ENCODE measurements around the gene STK38L.

The STK38L gene

DNA sequence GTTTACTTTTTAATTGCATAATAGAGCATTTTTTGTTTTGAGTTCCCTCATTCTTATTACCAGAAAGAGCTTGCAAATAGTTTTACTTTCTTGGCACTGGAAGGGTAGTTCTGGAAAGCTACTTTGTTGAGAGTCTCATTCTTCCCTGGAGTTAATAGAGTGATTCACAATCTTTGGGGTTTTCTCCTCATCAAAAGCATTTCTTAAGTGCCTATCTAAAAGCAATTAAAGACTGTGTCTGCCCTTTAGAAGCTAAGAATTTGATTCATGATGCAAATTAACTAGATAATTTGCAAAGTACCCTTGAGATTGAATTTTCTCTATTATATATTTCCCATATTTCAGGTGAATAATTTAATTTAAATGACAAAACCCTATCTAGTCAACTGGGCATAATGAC is 80.4 kb downstream of the STK38L start:
- DNase-seq = no peak

DNA sequence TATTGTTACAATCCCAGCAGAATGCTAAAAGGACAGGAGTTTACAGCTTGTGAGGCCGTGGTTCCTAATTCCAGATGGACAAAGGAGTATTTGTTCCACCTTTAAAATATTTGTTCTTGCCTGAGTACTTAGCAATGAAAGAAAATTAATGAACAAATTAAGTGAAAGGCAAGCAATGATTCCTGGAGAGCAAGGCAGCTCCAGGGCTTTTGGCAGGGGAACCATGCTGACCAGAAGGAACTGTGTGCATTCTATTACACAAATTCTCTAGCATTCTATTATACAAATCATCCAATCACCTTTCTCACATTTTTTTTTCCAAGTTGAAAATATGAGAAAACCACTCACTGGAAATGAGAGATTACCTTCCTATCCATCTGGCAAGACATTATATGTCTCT is 86.8 kb downstream of the STK38L start:
- no peak for DNase-seq

DNA sequence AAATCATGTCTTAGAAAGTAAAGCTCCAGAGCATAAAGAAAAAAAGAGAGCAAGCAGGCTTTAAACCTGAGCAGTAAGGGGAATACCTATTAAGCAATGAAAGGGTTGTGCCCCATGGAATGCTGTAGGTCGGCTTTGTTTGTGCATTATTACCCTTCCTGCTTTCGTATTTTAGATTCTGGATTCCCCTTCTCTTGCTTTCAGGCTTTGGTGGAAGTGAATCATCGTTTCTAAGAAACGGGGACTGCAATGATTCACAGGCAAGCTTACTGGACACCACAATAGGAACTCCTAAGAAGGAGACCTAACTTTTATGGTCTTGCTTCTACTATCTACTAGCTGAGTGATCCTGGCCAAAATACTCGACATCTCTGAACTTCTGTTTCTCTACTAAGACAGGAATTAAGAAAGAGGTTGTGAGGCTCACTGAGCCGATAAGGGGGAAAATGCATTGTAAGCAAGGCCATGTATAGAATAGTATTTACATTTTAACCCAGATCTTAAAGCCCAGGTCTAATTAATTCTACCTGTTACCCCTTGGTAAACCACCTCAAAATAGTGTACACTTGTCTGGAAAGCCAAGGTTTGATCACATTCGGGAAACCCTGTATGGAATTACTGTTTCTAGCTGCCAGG is 87.3 kb downstream of the STK38L start:
- no peak for DNase-seq

DNA sequence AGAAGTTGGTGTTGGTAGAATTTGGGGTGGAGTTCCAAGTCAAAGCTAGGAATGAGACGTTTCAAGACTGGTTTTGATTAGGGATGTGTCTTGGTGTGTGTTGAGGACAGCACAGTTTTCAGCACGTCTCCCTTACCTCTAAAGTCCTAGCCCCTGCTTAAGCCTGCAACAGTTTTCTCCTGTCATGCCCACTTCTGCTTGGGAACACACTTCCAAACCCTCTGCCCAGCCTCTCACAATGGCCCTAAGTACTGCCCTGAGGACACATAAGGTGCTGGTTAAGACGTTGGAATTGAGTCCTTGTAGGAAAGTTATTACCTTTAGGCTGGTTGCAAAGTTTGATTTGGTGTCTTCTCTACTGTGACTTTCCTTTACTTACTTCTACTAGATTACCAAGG is 87.8 kb downstream of the STK38L start:
- no peak for DNase-seq

DNA sequence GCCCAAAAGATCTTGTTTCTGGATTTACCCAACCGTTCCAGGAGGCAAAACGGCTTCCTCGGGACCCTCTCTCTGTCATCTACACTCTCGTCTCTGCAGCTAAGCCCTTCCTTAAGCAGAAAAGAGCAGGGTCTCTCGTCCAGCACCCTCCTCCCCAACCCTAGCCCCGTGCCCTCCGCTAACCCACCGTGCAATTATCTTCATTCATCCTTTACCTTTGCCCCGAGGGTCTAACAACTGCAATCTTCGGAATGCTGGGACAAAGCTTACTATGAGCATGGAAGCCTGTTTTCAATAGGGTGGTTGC is 88.3 kb downstream of the STK38L start:
- DNase-seq = no peak

DNA sequence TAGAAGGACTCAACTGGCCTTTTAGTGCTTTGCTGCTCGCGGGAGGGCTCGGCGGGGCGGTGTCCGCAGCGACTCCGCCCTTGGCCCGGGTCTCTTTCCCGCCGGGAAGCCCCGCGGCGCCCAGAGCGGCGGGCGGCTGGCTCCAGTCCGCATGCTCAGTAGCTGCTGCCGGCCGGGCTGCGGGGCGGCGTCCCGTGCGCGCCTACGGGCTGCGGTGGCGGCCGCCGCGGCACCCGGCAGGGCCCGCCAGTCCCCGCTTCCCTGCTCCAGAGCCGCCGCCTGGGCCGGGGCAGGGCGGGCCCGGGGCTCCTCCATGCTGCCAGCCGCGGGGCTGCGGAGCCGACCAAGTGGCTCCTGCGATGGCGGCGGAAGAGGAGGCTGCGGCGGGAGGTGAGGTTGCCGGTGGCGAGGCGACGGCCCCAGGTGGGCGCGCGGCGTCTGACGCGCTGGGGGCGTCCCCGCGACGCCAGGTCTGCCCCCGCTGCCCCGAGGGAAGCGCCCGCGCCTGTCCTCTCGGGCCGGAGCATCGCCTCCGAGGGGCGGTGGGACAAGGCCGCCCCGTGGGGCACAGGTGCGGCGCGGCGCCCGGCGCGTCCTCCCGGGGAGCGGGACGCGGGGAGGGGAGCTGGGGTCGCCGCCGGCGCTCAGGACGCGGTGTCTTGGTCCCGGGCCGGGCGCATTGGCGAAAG is 88.8 kb downstream of the STK38L start, which contains the start of gene BMAL2:
Gene BMAL2 (plus strand): TSS at position 123 of the 689 bp plus-strand sequence. CDS start 237 bp downstream, at position 360.
- DNase-seq = peak; percentile 4 to 65

DNA sequence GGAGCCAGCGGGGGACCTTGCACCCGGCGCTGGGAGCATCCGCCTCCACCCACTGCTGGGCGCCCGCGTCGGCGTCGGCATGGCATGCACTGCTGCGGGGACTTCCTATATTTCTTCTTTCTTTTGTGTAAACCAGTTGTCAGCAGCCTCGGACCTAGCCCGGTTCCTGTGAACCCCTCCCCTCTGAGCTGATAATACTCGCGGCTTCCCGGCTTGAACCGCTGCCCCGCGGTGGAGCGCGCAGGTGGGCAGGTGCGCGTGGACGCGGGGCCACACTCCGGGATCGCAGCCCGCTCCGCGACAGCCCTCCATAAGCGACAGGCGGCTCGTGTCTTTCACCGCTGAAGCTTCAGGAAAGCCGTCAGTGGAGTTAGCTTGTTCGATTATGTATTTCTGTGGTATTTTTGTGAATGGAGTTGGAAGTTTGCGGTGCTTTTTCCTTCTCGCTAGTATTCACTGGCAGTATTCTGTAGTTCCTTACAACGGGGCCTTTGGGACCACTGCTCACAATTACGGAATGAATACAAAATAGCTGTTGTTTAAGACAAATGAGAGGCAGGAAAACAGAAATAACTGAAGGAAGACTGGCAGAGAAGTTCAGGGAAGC is 89.4 kb downstream of the STK38L start:
- DNase-seq = peak in 1 of 2 experiments; percentile 49

DNA sequence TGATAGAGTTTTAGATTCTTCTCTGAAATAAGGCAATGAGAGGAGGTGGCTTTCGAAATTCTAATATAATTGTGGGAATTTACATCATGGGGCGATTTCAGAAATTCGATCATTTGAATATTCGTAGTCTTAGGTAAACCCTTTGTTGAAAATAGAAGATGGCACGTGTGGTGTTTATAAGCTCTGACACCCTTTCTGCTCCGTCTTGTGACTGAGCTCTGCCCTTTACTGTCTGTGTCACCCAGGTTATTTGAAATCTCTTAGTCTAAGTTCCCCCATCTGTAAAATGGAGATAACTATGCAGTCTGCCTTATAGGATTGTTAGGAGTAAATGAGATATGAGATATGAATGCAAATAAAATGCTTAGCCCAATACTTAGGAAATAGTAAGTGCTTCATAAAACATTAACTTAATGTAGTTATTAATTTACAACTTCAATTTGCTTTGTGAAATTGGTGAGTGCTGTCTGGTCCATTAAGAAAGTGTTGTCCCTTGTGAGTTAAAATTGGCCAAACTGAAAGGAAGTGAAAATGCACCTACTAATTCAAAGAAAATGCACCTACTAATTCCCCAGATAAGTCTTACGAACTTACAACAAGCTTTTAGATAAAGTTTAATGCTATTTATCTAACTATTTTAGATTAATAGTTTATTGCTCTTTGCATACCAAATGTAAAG is 90.1 kb downstream of the STK38L start:
- DNase-seq = no peak

DNA sequence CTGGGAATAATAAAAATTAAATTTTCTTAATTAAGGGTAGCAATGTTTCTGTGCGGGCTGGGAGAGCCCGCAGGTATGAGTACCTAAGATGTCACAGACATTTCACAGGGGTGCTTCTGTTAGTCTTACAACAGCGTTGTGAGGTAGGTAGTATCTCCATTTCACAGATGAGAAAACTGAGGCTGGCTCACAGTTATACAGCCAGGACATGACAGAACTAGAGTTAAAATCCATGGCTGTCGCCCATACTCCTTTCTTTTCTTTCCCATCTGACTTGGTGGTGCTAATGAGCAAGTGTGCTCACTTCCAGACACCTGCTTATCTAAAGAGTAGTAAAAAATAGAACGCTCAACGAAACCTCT is 90.6 kb downstream of the STK38L start:
- no peak for DNase-seq

DNA sequence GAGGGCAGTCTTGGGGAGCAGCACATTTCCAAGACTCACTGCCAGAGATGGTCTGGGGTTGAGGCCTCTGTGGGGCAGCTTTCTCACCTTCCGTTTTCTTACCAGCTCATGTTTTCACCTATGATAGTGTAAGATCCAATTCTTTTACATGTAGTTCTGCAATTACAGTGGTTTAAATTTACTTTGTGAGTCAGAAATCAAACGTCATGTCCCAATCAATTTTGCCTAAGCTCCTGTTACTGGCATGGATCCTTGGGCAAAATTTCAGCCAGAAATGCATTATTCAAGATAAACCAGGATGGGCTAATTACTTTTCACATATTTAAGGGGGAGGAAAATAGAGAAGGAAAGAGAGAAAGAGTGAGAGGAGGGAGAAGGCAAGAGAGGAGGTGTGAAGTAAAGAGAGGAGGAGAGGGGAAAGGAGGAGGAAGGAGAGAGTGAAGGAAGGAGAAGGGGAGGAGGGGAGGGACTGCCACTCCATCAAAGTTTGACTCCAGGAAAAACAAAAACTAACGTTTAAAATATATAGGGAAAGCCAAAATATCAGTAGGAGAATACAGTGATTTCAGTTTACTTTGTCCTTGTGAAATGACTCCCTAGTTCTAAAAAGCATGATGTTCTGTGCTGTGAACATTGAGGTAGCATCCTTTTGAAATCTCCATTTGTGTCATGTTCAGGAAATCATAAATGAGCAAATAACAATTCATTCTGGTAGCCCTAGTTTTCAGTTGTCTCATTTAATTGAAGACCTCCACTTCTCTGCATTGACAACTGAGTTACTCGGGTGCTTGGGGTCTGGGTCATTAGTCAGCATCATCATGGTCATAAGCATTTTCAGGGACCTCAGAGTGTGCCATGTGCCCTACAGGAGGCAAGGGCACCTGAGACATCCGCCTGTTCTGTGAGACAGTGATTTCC is 91.5 kb downstream of the STK38L start:
- DNase-seq = no peak

DNA sequence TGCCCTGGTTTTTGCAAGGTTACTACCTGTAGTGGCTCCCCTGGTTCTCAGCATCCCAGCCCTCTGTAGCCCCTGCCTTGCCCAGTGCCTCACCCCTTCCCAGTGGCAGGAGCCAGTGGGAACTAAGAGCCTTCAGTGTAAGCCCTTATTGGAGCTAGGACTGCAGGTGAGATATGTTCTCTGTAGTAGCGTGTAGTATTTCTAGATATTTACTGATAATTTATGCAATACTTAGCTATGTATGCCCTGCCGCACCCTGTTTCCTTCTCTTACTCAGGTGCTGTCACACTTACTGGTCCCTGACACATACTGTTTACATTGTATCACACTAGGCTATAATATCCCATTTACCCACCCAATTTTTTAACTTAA is 92.2 kb downstream of the STK38L start:
- no peak for DNase-seq

DNA sequence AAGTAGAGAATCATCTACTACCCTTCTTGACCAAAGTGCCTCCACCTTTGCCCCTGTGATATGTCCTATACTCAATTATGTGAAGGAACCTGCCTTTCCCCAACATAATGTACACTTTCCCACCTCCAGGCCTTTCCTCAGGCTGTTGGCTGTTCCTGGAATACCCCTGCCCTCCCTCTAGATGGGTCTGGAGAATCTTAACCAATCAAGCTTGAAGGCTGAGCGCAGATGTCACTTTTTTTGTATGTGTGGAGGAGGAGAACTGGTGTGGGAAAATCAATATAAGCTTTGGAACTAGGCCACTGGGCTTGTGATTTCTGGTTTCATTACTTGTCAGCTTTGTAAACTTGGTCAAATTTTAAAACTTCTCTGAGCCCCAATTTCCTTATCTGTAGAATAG is 93.3 kb downstream of the STK38L start:
- DNase-seq = no peak

DNA sequence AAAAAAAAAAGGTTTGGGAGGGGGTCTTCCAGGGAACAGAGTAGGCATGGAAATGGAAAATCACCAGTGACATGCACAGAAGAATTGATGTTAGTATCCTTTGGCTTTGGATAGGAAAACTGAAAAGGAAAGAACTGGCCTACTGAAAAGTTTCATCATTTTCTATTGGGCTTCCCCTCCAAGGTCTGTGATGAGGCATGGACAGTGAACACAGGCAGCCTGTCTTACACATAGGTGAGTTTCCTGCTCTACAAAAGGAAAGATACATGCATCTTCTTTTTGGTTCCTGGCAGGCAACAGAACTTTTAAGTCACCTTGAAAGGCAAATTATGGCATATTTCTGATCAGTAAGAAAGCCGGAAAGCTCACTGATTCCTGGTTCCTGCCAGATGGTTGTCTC is 94.4 kb downstream of the STK38L start:
- DNase-seq = no peak

DNA sequence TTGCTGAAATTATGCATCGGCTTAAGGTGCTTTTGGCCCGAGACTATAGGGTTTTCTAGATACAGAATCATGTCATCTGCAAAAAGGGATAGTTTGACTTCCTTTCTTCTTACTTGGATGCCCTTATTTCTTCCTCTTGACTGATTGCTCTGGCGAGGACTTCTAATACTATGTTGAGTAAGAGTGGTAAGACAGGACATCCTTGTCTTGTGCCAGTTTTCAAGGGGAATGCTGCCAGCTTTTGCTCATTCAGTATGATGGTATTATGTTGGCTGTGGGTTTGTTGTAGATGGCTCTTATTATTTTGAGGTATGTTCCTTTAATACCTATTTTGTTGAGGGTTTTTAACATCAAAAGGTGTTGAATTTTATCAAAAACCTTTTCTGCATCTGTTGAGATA is 96.9 kb downstream of the STK38L start:
- DNase-seq = no peak

DNA sequence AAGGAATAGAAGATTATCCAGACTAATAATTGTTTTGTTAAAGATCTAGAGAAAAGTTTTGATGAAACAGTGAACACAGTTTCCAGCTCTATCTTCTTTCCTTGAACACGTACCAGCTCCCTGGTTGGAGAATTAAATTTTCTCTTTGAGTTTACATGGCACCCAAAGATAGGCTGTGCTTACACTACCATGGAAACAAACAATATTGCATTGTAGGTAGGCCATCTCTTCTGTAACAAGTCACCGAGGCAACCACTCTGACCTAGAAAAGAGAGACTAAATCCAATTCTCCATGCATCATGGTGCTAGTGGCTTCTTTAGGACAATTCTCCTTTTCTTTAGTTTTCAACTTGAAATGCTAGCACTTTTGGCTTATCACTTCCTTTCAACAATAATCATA is 98.5 kb downstream of the STK38L start:
- no peak for DNase-seq

DNA sequence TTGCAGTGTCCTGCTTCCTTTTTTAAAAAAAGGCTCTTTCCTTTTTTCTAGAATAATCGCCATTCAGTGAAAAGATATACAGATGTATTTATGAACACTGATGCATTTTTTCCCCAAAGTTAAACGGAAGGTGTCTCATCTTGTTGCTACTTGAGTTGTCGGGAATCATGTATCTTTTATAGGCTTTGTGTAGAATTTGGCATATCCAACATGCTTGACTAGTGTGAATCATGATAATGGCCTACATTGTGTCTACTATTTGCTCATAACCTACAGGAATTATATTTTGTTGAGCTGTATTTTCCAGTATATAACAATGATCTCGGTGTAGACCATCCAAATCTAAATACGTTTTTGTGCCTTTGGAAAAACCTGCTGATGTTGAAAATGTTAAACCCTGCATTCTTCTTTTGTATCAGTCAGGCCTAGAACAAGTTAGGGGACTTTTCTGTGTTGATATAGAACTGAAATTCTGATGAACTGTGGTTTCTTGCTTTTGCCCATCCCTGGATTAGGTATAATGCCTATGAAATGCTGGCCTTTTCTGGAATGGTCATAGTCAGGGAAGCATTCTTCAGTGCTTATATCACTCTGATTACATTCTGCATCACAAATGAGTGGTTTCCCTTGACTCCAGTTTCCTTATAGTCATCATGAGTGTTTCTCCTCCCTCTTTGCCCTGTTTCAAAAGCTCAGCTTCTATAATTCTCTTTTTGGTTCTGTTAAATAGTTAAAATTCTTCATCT is 99.3 kb downstream of the STK38L start:
- DNase-seq = no peak

DNA sequence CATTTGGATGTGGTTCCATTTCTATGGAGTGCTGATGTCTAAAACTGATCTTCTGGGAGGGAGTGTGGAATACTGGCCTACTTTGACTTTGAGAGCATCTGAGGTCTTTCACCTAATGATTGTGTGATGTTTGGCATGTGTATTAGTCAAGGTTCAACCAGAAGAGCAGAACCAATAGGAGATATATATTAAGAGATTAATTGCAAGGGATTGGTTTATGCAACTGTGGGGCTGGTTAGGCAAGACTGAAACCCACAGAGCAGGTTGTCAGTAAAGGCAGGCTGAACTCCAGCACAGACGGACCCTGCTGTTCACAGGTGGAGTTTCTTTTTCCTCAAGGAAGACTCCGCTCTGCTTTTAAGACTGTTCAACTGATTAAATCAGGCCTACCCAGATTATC is 100.2 kb downstream of the STK38L start:
- DNase-seq = peak; percentile 59 to 90

DNA sequence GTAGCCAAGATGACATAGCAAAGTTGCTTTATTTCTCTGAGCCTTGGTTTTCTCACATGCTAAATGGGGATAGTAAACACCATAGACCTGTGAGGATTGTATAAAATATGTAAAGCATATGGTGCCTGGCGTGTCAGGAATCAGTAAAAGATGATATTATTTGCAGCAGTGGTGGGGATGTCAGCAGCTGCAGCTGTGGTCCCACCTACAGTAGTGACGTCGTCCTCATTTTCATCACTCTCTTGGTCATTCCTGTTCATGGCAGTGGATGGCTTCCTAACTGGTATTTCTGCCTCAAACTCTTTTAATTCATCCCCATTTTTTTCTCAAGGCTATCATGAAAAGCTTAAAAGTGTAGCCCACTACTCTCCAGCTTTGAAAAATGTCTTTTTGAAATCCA is 100.7 kb downstream of the STK38L start:
- DNase-seq = peak in 1 of 2 experiments; percentile 70

DNA sequence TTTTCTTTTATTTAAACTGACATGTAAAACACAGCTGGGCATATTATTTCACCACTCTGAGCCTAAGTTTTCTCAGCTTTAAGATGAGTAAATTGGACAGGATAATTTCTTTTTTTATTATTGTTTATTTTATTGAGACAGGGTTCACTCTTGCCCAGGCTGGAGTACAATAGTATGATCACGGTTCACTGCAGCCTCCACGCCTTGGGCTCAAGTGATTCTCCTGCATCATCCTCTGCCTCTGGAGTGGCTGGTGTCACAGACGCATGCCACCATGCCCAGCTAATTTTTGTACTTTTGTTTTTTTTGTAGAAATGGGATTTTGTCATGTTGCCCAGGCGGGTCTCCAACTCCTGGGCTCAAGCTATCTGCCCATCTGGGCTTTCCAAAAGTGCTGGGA is 101.3 kb downstream of the STK38L start:
- DNase-seq = peak in 1 of 2 experiments; percentile 16

DNA sequence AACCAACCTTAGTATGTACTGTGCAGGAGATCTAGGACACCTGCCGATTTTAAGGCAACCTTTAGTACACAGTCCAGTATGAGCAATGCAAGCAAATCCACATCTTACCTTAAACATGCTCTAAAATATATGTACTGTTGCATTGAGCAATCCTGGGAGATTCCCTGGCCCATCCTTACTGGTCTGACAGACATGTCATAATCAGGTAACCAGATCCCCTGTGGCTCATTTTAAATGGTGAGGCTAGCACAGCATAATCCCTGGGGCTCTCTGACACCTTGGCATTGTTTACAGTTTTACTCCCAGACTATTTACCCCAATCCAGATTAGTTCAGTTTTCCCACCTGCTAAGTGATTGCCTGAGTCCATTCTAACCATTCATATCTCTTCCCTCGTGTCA is 103.7 kb downstream of the STK38L start:
- DNase-seq = peak in 1 of 2 experiments; percentile 17

DNA sequence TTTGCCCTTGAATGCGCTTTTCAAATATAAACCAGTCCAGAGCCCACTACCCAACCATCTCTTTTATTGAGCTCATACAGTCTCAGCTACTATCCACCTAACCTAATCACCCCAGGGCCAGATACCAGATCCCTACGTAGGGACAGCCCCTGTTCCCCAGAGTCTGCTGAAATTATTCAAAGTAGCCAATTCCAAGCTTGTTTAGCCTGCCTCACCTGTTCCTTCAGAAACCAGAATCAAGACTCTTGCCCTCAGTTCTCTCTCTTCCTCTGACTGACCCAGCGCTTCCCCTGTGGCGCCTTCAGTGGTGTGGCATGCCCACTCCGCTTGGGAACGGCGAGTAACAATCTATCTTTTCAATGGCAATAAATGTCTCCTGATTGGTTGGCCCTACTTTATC is 107.4 kb downstream of the STK38L start:
- no peak for DNase-seq

DNA sequence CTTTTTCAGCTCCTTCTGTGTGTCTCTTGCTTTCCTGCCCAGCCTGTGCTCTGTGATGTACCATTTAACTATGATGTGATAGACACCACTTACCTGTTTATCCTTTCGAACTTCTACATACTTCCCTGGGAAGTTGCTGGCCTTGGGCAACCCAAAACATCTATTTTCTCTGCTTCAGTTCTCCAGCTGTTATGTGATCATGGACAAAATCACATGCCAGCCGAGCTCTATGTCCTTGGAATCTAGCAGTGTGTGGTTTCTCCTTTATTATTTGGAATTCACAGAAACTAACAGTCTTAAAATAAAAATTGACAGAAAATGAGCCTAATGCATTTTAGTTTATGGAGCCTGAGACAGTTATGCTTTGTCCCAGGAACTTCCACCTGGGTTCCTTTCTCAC is 111.4 kb downstream of the STK38L start:
- no peak for DNase-seq
